Testis (tissue), 2 donors: Measurements from ENCODE around the gene KIF2C.

Experiments
- POLR2A ChIP-seq: fragments of 450-650 bp; IDR thresholded peaks from one replicate; pipeline ENCODE4 v1.6.1; 2017; ENCODE audit warnings: antibody characterized with exemption, mild to moderate bottlenecking, moderate library complexity
- TF ChIP-seq, protein P1 (sequence below), 3 experiments: fragments of 450-650 bp in 2 of 3; fragments of 200-600 bp in 1 of 3; sonication (generic) in 1 of 3; IDR thresholded peaks; one replicate each; pipeline ENCODE4 v1.5.1; 2016 to 2019; ENCODE audit warnings: antibody characterized with exemption in 3 of 3, mild to moderate bottlenecking in 2 of 3, moderate library complexity in 1 of 3

DNA sequence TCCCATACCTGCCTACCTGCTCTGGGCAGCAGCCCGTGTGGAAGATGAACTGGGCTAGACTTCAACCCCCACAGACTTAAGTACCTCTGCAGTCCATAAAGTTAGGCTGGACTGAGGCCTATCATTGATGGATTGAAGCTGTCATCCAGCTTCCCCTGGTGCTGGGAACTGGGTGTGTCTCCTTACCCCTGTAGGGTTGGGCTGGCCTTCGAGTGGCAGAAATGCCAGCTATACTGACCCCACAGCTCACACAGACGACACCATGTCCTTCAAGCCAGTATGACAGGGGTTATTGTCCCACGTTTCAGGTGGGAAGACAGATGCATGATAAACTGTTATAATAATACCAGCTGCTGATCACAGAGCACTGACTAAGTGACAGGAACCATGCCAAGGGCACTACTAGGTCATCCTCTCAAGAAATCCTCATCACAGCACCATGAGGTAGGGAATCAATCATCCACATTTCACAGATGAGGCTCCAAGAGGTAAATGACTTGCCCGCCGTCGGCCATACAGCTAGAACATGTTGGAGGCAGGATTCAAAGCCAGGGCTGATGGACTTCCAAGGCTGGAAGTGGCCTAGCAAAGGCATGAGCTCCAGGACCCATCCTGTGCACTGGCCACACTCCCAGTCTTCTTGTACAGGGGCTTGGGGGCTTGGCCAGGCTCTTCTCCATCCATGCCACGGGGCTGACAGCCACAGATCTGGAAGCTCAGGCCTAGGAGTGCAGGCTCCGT lies 48.7 kb downstream of the KIF2C start, which contains the start of gene BEST4:
- TF ChIP-seq, protein P1, sequence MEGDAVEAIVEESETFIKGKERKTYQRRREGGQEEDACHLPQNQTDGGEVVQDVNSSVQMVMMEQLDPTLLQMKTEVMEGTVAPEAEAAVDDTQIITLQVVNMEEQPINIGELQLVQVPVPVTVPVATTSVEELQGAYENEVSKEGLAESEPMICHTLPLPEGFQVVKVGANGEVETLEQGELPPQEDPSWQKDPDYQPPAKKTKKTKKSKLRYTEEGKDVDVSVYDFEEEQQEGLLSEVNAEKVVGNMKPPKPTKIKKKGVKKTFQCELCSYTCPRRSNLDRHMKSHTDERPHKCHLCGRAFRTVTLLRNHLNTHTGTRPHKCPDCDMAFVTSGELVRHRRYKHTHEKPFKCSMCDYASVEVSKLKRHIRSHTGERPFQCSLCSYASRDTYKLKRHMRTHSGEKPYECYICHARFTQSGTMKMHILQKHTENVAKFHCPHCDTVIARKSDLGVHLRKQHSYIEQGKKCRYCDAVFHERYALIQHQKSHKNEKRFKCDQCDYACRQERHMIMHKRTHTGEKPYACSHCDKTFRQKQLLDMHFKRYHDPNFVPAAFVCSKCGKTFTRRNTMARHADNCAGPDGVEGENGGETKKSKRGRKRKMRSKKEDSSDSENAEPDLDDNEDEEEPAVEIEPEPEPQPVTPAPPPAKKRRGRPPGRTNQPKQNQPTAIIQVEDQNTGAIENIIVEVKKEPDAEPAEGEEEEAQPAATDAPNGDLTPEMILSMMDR (IDR thresholded peaks at IDR 0.05) = no peak
- no peak for TF ChIP-seq POLR2A
